HG02610 (cell line): ENCODE measurements around the gene CHPT1.
"Not testable (repeated sequence)": the region's sequence is repeated elsewhere in the genome, so short reads cannot be mapped to it uniquely, and the experiment has no call there.

Experiments used
- ATAC-seq: cut with Tn5 transposase; IDR thresholded peaks from one replicate; pipeline ENCODE4 v1.9.1; 2021; ENCODE audit warnings: mild to moderate bottlenecking, moderate library complexity; ENCODE audit not compliant: unreplicated experiment

CHPT1 gene

DNA sequence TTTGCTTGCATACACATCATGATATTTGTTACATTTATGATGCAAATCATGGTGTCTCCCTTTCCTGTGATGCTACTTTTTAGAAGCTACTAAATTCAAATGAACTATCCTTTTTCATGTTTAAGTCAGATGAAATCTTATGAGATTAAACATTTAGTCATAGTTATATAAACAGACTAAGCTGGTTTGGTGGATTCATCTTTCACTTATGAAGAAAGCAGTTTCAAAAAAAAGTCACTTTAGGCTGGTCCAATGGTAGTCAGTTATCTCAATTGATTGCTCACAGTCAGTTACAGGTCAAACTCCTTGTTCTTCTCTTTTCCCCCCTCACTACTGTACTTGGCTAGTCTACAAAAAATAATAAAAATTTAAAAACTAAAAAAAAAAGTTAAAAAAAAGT lies 22.1 kb downstream of the CHPT1 start:
- ATAC-seq: no peak

- ATAC-seq: no peak
Measured at GRCh38 chr12:101720118-101720517, 22.7 kb downstream of the CHPT1 start.

DNA sequence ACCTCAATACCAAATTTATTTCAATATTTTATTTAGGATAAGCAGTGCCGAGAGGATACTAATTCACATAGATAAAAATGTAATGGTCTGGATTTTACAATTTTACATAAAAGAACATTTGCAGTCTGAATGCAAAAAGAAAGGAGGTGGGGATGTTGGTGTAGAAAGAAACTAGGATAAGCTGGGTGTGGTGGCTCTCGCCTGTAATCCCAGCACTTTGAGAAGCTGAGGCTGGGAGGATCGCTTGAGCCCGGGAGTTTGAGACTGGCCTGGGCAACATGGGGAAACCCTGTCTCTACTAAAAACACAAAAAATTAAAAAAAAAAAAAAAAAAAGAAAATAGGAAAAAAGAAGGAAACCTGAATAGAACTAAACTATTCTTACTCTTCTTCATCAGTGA lies 25.0 kb downstream of the CHPT1 start:
- no peak for ATAC-seq

DNA sequence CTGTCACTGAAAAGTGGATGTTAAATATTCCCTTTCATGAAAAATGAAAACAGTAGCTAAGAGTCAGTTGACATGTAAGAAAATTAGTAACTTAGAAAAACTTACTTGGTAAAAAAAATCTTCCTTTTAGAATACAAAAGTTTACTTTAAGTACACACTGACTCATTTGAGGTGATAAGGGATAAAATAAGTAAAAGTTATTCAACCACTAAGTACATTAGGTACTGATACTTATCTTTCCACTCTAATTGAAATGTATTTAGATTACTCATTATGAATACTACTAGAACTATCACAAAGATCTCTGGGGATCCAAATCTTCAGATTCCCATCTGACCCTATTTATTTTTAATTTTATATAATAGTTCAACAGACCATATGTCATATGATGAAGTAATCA lies 29.7 kb downstream of the CHPT1 start:
- no peak for ATAC-seq

- no peak for ATAC-seq
Measured at GRCh38 chr12:101729842-101730241, 32.4 kb downstream of the CHPT1 start.

GRCh38 chr12:101732318-101732717 lies 34.9 kb downstream of the CHPT1 start:
- ATAC-seq: no peak

DNA sequence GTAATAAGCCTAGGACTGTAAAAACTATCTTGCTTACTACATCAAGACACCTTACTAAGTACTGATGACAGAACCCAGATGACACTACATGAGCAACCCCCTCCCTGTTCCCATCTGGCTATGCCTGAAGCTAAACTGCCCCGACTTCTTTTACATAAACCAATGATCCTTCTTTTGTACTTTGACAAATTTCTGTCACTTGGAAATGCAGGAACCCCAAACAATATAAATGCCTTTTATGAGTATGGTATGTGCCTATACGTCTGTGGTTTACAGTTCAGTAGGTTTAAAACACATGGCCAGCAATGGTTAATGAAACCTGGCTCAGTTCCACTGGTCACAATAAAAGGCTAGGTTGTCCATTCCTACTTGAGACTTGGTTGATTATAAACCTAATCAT lies 35.7 kb downstream of the CHPT1 start:
- ATAC-seq: no peak

DNA sequence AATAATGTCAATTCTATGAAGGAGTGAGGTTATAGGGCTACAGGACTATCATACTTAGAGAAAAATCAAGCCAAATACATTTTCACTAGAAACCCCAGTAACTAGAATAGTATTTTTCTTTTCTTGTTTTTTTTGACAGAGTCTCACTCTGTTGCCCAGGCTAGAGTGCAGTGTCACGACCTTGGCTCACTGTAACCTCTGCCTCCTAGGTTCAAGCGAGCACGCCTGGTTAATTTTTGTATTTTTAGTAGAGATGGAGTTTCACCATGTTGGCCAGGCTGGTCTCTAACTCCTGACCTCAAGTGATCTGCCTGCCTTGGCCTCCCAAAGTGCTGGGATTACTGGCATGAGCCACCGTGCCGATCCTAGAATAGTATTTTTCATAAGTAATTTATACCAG lies 37.0 kb downstream of the CHPT1 start:
- not testable (repeated sequence) for ATAC-seq

- no peak for ATAC-seq
Measured at GRCh38 chr12:101737476-101737875, 40.0 kb downstream of the CHPT1 start.

GRCh38 chr12:101738920-101739665 lies 41.7 kb downstream of the CHPT1 start, which contains the start of gene SYCP3:
TSS of gene SYCP3 (minus strand) at chr12:101739462. CDS start at chr12:101737935, 1,527 bp downstream.
- ATAC-seq: no peak

GRCh38 chr12:101740566-101740965 lies 43.1 kb downstream of the CHPT1 start:
- ATAC-seq: no peak

- no peak for ATAC-seq
Measured at GRCh38 chr12:101740980-101741379, 43.5 kb downstream of the CHPT1 start.

- no peak for ATAC-seq
Measured at GRCh38 chr12:101743242-101743641, 45.8 kb downstream of the CHPT1 start.

GRCh38 chr12:101743724-101744472 lies 46.5 kb downstream of the CHPT1 start:
- peak; percentile 97 for ATAC-seq

DNA sequence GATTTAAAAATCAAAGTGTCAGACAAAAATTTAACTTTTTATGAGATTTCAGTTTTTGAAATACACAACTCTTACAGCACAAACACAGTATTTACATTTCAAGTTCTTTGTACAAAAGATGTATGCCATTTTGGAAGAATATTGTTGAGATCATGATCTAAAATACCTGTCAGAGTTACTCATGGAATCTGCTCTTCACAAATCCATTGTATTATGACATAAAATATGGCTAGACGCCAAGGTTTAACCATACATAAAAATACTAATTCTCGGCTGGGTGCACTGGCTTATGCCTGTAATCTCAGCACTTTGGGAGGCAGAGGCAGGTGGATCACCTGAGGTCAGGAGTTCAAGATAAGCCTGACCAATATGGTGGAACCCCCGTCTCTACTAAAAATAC lies 48.0 kb downstream of the CHPT1 start:
- ATAC-seq: no peak

DNA sequence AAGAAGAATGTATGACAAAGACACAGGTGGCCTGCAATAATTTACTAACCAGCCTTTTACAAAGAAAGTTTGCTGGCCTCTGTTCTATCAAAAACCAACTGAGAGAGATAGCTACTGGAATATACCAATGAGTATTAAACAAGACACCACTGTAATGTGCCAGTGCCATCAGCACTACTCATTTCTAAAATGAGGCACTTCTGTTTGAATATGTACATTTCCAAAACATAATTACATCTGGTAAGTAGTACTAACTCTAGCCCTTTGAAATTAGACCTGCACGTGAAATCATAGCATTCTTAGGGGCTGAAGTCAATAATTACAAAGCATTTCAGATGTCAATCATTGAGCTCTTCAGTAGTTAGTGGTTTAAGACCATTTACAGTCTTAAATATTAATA lies 48.8 kb downstream of the CHPT1 start:
- ATAC-seq: no peak

GRCh38 chr12:101746661-101747060 lies 49.2 kb downstream of the CHPT1 start:
- ATAC-seq: no peak

DNA sequence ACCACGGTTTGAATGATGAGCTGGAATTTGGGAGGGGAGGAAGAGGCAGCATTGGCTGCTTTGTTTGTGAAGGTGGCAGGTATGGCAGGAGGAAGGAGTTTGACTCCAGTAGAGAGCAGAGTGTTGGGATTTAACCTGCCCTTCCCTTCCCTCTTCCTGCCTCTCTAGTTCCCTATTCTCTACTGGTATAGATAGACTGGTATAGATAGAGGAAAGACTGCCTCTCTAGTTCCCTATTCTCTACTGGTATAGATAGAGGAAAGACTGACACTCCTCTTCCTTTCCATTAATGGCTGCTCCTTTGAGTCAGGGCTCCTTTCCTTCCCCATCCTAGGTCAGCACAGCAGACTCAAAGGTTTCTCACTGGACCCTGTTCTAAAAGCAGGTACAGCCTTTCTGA lies 50.3 kb downstream of the CHPT1 start:
- no peak for ATAC-seq

- no peak for ATAC-seq
Measured at GRCh38 chr12:101748907-101749306, 51.5 kb downstream of the CHPT1 start.

DNA sequence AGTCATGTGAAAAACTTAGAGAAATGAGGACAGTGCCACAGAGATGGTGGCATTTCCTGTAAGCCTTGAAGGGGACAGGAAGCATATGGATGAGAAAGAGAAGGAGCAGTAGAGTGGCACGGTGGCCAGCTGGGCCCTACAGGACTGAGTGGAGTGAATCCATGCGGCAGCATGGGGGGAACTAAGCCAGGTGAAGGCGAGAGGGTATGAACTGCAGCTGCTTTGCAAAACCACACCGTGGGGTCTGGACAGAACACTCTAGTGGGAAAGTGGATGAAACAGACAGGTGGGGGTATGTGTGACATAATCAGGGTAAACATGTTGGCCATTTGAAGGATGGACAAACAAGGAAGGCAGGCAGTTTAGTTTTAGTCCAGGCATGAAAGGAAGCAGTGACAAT lies 52.2 kb downstream of the CHPT1 start:
- no peak for ATAC-seq

DNA sequence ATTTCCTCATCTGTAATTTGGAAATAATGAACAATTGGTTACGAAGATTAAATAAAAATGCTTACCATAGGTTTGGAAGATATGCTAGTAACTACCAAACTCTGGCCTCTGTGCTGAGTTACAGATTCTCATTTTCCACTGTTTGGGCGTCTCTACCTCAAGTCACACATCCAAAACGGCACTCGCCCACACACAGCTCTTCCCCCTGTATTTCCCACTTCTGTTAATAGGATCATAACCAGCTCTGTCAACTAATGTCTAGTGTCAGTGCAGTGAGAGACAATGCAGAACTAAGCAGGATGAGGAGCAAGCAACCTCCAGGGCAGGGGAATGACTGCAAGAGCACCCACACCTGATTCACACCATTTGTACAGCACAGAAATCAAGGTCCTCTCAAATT lies 52.7 kb downstream of the CHPT1 start:
- no peak for ATAC-seq

DNA sequence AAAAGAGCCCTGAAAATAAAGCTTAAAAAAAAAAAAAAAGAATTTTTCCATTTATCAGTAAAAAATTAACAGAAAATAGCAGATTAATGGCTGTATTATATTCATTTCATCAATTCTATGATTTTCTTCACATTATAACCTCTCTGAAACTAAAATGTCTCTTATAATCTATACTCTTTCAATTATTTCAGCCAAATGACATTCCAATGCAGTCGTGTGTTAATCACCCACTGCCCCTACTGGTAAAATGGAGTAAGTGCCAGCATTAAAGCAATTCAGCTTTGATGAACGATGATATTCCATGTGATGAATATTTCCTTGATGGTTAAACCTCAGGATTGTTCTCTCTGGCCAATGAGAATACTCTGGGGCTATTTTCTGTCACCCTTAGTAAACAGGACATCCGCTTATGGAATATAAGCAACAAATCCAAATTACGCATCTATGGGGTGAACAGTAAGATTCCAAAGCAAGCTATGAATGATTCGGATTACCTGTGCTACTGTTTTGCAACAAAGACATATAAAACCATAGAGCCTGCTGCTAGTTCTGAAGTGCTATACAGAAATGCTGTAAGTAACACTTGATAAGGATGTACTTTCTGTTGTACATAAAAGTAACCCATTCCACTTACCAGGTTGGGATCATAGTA lies 62.1 kb downstream of the CHPT1 start:
- ATAC-seq: no peak
